ENCODE measurements around the gene GGA1.

GGA1 gene, protein sequence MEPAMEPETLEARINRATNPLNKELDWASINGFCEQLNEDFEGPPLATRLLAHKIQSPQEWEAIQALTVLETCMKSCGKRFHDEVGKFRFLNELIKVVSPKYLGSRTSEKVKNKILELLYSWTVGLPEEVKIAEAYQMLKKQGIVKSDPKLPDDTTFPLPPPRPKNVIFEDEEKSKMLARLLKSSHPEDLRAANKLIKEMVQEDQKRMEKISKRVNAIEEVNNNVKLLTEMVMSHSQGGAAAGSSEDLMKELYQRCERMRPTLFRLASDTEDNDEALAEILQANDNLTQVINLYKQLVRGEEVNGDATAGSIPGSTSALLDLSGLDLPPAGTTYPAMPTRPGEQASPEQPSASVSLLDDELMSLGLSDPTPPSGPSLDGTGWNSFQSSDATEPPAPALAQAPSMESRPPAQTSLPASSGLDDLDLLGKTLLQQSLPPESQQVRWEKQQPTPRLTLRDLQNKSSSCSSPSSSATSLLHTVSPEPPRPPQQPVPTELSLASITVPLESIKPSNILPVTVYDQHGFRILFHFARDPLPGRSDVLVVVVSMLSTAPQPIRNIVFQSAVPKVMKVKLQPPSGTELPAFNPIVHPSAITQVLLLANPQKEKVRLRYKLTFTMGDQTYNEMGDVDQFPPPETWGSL

DNA sequence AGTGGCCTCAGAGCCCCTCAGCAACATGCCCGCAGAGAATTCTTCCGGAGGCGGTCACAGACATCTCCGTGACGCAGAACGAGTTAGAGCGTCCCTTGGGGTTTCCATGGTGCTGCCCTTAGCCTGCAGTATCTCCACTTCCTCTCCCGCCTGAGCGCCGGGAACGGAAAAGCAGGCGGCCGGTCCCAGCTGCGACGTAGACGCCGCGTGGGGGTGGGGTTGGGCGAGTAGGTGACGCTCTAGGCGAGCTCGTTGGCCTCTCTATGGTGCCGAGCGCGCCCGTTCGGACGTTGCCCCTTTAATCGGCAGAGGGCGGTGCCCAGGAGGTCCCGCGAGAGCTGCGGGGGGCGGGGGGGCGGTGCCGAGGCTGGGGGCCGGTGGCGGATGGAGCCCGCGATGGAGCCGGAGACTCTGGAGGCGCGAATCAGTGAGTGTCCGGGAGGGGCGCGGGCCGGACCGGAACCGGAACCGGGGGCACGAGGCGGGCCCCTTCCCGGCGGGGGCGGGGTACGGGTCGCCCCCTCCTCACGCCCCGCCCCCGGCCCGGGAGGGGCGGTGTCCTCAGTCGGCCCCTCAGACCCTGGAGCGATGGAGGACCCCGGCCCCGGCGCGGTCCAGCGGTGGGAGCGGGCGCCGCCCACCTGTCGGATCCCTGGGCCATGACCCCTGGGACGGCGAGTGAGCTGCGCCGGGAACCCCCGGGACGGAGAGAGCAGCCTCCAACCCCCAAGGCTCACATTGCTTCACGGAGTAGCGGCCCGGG lies at the start of gene GGA1:
Gene GGA1, plus strand, starts transcription at position 358 of the 763 bp plus-strand sequence. Its CDS starts 27 bp downstream, at position 385.
- TF ChIP-seq MYC (IDR thresholded peaks at IDR 0.05; ENCODE audit: low read depth, low read length) = no peak
- TF ChIP-seq, protein P1, sequence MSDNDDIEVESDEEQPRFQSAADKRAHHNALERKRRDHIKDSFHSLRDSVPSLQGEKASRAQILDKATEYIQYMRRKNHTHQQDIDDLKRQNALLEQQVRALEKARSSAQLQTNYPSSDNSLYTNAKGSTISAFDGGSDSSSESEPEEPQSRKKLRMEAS (IDR thresholded peaks at IDR 0.05; ENCODE audit: low read depth, low read length) = no peak
- TF ChIP-seq POLR2A (IDR thresholded peaks at IDR 0.05; ENCODE audit: extremely low read depth, insufficient read length) = no peak
- TF ChIP-seq, protein P2, sequence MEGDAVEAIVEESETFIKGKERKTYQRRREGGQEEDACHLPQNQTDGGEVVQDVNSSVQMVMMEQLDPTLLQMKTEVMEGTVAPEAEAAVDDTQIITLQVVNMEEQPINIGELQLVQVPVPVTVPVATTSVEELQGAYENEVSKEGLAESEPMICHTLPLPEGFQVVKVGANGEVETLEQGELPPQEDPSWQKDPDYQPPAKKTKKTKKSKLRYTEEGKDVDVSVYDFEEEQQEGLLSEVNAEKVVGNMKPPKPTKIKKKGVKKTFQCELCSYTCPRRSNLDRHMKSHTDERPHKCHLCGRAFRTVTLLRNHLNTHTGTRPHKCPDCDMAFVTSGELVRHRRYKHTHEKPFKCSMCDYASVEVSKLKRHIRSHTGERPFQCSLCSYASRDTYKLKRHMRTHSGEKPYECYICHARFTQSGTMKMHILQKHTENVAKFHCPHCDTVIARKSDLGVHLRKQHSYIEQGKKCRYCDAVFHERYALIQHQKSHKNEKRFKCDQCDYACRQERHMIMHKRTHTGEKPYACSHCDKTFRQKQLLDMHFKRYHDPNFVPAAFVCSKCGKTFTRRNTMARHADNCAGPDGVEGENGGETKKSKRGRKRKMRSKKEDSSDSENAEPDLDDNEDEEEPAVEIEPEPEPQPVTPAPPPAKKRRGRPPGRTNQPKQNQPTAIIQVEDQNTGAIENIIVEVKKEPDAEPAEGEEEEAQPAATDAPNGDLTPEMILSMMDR (IDR thresholded peaks at IDR 0.05; ENCODE audit: low read depth, low read length) = no peak
- peak; percentile 98 for DNase-seq (ENCODE audit: low read depth)
- H3K4me3 ChIP-seq (ENCODE audit: low read depth, low read length) = peak within 1 kb of the TSS; percentile 98

DNA sequence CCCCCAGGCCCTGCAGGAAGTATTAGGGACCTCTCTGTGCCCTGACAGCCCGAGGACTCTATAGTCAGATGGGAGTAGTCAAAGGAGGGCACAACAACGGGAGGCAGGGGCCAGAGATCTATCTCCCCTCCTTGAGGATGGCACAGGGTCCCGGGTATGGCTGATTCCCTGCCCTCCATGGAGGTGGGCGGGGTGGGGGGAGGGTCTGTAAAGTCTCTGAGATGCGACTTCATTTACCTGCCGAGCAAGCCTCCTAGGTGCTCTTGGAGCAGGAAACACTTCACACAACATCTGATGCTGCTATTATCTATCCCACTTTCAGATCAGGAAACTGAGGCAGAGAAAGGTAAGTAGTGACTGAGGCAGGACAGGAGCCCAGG lies 49.1 kb upstream of the GGA1 start:
- H3K4me3 ChIP-seq (ENCODE audit: low read depth, low read length) = no peak overlapping the region
- TF ChIP-seq, protein P2 (IDR thresholded peaks at IDR 0.05; ENCODE audit: low read depth, low read length) = no peak
- no peak for TF ChIP-seq POLR2A (IDR thresholded peaks at IDR 0.05; ENCODE audit: extremely low read depth, insufficient read length)
- no peak for TF ChIP-seq MYC (IDR thresholded peaks at IDR 0.05; ENCODE audit: low read depth, low read length)
- TF ChIP-seq, protein P1 (IDR thresholded peaks at IDR 0.05; ENCODE audit: low read depth, low read length) = no peak
- no peak for DNase-seq (ENCODE audit: low read depth)

DNA sequence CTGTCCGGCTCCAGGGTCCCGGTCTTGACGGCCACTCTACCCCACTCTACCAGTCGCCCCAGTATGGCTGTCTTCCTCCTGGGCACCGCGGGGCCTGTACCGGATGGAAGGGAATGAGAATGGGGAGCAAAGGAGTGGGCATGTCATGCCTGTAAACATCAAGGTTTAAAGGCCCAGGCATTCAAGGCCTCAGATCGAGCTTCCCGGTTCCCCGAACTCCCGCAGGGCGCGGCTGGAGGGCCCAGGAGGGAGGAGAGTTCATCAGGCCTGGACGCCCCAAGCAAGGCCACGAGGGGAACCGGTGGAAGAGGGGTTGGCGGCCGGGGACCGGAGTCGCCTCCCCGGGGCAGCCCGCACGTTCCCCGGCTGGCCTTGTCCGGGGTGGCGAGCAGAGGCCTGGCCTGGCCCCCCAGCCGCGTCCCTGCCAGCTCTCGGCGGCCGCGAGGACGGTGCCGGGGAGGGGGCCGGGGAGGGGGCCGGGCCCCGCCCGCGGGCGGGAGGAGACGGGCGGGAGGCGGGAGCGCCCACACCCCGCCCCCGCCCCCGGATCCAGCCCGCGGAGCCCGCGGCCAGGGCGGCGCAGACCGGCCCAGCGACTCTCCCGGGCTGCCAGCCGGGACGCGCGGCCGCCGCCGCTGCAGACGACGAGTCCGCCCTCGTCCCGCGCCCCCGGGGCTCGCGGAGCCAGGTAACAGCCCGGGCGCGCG lies 48.6 kb upstream of the GGA1 start, which contains the start of gene CDC42EP1:
Gene CDC42EP1, plus strand, starts transcription at position 580 of the 707 bp plus-strand sequence. CDS start 5,870 bp downstream, outside the sequence.
- no peak for DNase-seq (ENCODE audit: low read depth)
- H3K4me3 ChIP-seq (ENCODE audit: low read depth, low read length) = no peak within 1 kb of the TSS
- no peak for TF ChIP-seq POLR2A (IDR thresholded peaks at IDR 0.05; ENCODE audit: extremely low read depth, insufficient read length)
- TF ChIP-seq MYC (IDR thresholded peaks at IDR 0.05; ENCODE audit: low read depth, low read length) = no peak
- TF ChIP-seq, protein P1 (IDR thresholded peaks at IDR 0.05; ENCODE audit: low read depth, low read length) = no peak
- TF ChIP-seq, protein P2 (IDR thresholded peaks at IDR 0.05; ENCODE audit: low read depth, low read length) = no peak

DNA sequence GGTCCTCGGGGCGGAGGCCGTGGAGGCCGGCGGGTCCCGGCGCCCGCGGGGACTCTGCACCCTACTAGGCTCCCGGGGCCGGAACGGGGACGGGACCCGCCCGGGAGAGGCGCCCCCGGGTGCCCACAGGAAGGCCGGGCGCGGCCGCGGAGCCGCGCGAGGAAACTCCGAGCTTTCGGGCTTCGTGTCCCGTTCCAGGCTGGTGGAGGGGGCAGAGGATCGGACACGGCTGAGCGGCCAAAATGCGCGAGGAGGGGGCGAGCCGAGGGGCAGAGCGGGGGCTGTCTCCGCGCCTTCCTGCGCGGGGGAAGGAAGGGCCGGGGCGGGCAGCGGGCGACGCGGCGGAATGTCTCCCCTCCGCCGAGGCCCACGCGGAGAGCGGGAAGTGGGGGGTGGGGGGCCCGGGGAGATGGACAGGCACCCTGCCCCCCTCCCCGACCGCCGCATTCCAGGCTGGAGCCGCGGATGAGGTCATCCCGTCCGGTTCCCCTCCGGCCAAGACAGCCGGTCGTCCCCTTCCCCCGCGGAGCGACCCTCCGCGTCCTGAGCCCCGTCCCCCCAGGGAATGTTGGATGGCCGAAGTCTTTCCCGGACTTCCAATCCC lies 47.9 kb upstream of the GGA1 start:
- no peak overlapping the region for H3K4me3 ChIP-seq (ENCODE audit: low read depth, low read length)
- no peak for DNase-seq (ENCODE audit: low read depth)
- TF ChIP-seq, protein P1 (IDR thresholded peaks at IDR 0.05; ENCODE audit: low read depth, low read length) = no peak
- TF ChIP-seq, protein P2 (IDR thresholded peaks at IDR 0.05; ENCODE audit: low read depth, low read length) = no peak
- TF ChIP-seq MYC (IDR thresholded peaks at IDR 0.05; ENCODE audit: low read depth, low read length) (no peak), POLR2A (IDR thresholded peaks at IDR 0.05; ENCODE audit: extremely low read depth, insufficient read length) (no peak)
